Heart left ventricle (tissue), 16 donors: Measurements from ENCODE around the gene FAM120B. TPM values are rescaled to one million over a fixed set of nuclear protein-coding genes. Genes with fewer than 3 reads are reported as not detected.
A peak's percentile ranks its signal among the peaks of the same experiment; 100 is the strongest.

ENCODE experiments used
- ATAC-seq, 4 donors: fragments of 200-7000 bp; cut with Tn5 transposase; one replicate each; pipeline ENCODE4 v1.9.1; 2020 to 2022; ENCODE audit warnings: moderate library complexity in 4 of 4, mild to moderate bottlenecking in 3 of 4, moderate number of reproducible peaks in 1 of 4
- DNase-seq, 5 donors: peaks; one replicate each; pipeline ENCODE4 v3.0.0-alpha.2; 2020
- H3K27ac ChIP-seq, 12 donors: fragments of 200-600 bp; sonication (generic) in 4 of 12; one replicate each; pipeline versions ENCODE4 v1.5.0 to v1.8.0; 2016 to 2022; ENCODE audit warnings: mild to moderate bottlenecking in 2 of 12
- H3K27me3 ChIP-seq, 9 donors: fragments of 200-600 bp; sonication (generic) in 2 of 9; one replicate each; pipeline versions ENCODE4 v1.5.1 to v1.8.0; 2016 to 2022; ENCODE audit warnings: mild to moderate bottlenecking in 3 of 9
- H3K36me3 ChIP-seq, 9 donors: fragments of 200-600 bp; sonication (generic) in 2 of 9; one replicate each; pipeline versions ENCODE4 v1.5.0 to v1.8.0; 2018 to 2022; ENCODE audit warnings: mild to moderate bottlenecking in 2 of 9
- H3K4me1 ChIP-seq, 12 donors: fragments of 200-600 bp; sonication (generic) in 4 of 12; one replicate each; pipeline versions ENCODE4 v1.5.0 to v1.8.0; 2016 to 2022; ENCODE audit warnings: mild to moderate bottlenecking in 3 of 12
- H3K4me3 ChIP-seq, 12 donors: fragments of 200-600 bp; sonication (generic) in 4 of 12; one replicate each; pipeline versions ENCODE4 v1.5.0 to v1.8.0; 2017 to 2022; ENCODE audit warnings: mild to moderate bottlenecking in 9 of 12, moderate library complexity in 4 of 12
- H3K9me3 ChIP-seq, 12 donors: fragments of 200-600 bp; sonication (generic) in 4 of 12; one replicate each; pipeline versions ENCODE4 v1.5.0 to v1.8.0; 2016 to 2022; ENCODE audit warnings: mild to moderate bottlenecking in 1 of 12
- POLR2A ChIP-seq, 2 donors: fragments of 450-650 bp; IDR thresholded peaks; one replicate each; pipeline ENCODE4 v1.6.1; 2017; ENCODE audit warnings: antibody characterized with exemption in 2 of 2, mild to moderate bottlenecking in 2 of 2, moderate library complexity in 2 of 2
- WGBS, 4 donors: extraction: QIAGEN DNeasy Blood & Tissue Kit in 2 of 4; methylation state at CpG; one replicate each; pipeline versions ENCODE4 v1.1.5 to v1.1.7; 2013 to 2018; 5-methylcytosine and 5-hydroxymethylcytosine counted together
- intact Hi-C, 10 donors: fragments of 100-400 bp; cut with DNase I; formaldehyde crosslinking; loops; one replicate each; pipeline versions ENCODE4 v1.11.1 to v1.14.2; 2022
- polyA plus RNA-seq, 2 donors: library from polyadenylated mRNA; stranded (reverse); fragments of 200-250 nt; gene quantifications; one replicate each; pipeline ENCODE4 v1.2.3, GENCODE V29; 2013
- total RNA-seq, 9 donors: library from RNA; depleted of rRNA in 2 of 9; stranded (reverse); fragments of >200 nt in 2 of 9; fragmentation: NEBNext Ultra II Directional in 3 of 9; extraction: Animal tissue kit (Norgen Biotek cat#: 25700) in 3 of 9; gene quantifications; one replicate each; pipeline versions ENCODE4 v1.1.0 to v1.2.4, GENCODE V29; 2016 to 2023
- TF ChIP-seq, protein P1 (sequence below), 12 donors: fragments of 200-600 bp; sonication (generic) in 4 of 12; IDR thresholded peaks; one replicate each; pipeline versions ENCODE4 v1.5.0 to v1.8.0; 2018 to 2022; ENCODE audit warnings: antibody characterized with exemption in 12 of 12, mild to moderate bottlenecking in 5 of 12
- donor health status: ischemic (EF 13 %, LVEDD 7.1; RV severe dilation, severe dysfunction).
- donor health status: healthy with polysubstance abuse.
- donor health status: DM: no; HTN: yes; CAD: no.
- donor health status: DM: no; HTN: no; CAD: no.
- donor health status: ischemic (EF 25% LVEDD 6.9; RV normal size, moderate dysfunction).
- donor health status: ischemic (EF 25% LVEDD 5.7; RV mildly dilated, moderate dysfunction).
- donor health status: healthy.
- donor health status: DM: yes; HTN: yes; CAD: no.
- donor health status: ischemic (EF 35%, LVEDD 5.7; RV mildly dilated, moderate dysfunction).
- donor health status: nonischemic (EF 11% LVEDD 7.7; RV severe dilation, severe dysfunction).
- donor health status: DM: yes; HTN: yes; CAD: no.
- donor health status: PGD.
- donor health status: ischemic (EF 29% LVEDD 5.4; RV normal size, mild dysfunction).
- donor health status: nonischemic (EF 23%, LVEDD 6.1; RV moderate dilation, normal function).

The FAM120B gene
- total and polyA plus RNA-seq, 11 donors: 6.6 to 29.4 (median 18.5) TPM

DNA sequence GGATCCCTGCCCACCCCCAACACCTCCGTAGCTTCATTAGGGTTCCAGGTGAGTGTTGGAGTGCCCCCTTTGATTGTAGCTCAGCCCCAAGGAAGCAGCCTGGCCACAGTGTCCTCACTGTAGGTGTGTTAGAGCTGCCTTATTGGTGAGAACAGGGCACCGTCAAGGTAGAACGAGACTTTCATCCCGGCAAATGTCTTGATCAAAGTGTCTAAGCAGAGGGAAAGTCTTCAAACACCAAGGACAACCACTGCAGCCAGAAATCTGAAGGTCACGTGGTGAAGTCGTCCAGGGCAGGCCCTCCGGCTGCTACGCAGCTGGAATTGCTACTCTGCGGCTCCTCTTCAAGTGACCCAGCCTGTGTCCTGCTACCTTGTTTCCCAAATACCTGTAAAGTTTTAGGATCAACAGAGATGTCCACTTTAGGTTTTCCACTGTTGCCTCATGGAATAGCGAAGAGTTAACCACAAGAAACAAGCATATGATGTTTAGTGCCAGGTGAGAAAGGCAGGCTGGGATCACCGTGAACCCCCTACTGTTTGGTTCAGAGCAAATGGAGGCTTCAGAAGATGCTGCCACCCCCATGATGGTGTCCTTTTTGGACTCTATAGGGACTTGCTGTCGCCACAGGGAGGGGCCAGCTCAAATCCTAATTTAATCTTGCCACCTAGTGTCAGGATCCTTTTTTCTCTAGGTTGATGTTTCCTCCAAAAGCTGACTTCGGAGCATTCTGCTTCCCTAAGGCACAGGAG lies 14.0 kb upstream of the FAM120B start:
- H3K4me1 ChIP-seq: peaks cover 19 to 77% (median 55%) of the 10 kb centered on the region in 12 donors
- WGBS, 4 donors: 12 to 18% (median 15%) methylated on average over 12 to 13 of the region's 13 CpGs
- H3K4me3 ChIP-seq: peak overlapping the region in 7 of 12 donors; percentile 80 to 95 (median 82)
- ATAC-seq (peak in 1 of 4 donors; percentile 28), DNase-seq (no peak)
- no peaks in the 10 kb centered on the region for H3K9me3 ChIP-seq
- intact Hi-C loops: loop anchor here (2.0 to 10.0 kb wide), 15 partner anchors 125 to 462 kb away; no protein-coding TSS in a partner anchor
- H3K27ac ChIP-seq: peak overlapping the region in 2 of 12 donors; percentile 67 to 78
- peaks cover 9 to 94% (median 33%) of the 10 kb centered on the region in 9 donors for H3K27me3 ChIP-seq
- H3K36me3 ChIP-seq: peaks cover 0 to 6% (median 3%) of the 10 kb centered on the region in 9 donors
- no peak for TF ChIP-seq POLR2A (IDR thresholded peaks at IDR 0.05)
- TF ChIP-seq, protein P1, sequence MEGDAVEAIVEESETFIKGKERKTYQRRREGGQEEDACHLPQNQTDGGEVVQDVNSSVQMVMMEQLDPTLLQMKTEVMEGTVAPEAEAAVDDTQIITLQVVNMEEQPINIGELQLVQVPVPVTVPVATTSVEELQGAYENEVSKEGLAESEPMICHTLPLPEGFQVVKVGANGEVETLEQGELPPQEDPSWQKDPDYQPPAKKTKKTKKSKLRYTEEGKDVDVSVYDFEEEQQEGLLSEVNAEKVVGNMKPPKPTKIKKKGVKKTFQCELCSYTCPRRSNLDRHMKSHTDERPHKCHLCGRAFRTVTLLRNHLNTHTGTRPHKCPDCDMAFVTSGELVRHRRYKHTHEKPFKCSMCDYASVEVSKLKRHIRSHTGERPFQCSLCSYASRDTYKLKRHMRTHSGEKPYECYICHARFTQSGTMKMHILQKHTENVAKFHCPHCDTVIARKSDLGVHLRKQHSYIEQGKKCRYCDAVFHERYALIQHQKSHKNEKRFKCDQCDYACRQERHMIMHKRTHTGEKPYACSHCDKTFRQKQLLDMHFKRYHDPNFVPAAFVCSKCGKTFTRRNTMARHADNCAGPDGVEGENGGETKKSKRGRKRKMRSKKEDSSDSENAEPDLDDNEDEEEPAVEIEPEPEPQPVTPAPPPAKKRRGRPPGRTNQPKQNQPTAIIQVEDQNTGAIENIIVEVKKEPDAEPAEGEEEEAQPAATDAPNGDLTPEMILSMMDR (IDR thresholded peaks at IDR 0.05): peak in 10 of 12 donors; percentile 12 to 50 (median 32)

DNA sequence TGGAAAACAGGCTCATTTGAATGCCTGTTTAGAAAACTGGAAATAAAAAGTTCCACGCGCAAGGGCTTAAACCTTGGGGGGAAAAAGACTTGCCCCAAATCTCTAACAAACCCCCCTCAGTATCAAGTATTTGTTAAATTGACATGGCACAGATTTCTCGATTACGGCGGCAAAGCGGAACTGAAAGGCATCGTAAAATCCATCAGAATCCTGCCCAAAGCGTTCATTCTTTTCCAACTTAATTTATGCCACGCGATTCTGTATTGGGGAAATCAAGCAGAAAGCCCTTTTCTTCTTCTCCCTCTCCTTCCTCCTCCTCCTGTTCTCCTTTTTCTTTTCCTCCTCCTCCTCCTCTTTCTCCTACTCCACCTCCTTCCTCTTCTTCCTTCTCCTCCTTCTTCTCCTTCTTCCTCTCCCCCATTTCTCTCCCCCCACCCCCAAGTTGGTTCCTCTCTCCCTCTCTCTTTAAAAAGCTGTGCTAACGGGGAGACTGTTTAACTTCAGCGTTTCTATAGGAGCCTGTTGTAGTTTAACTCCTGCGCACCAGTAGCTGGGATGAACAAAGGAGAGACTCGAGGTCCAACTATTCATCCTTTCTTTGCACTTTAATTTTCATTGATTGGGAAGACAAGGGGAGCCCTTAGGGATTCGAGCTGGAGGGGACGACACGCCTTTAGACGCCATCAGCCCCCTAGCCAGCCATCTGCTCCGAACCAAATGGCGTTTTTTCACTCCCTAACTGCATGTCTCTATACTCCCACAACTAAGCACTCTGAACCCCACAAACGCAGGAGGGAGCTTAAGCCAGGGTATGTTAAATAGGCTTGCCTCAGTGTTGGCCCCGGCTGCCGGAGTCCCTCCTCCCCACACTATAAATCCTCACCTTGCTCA lies 13.0 kb upstream of the FAM120B start:
- TF ChIP-seq POLR2A (IDR thresholded peaks at IDR 0.05): no peak
- TF ChIP-seq, protein P1 (IDR thresholded peaks at IDR 0.05): no peak
- Histone ChIP-seq H3K27me3 (peaks cover 9 to 93% (median 33%) of the 10 kb centered on the region in 9 donors), H3K4me3 (peak overlapping the region in 5 of 12 donors; percentile 6 to 89 (median 23)), H3K4me1 (peaks cover 12 to 69% (median 45%) of the 10 kb centered on the region in 12 donors), H3K27ac (no peak overlapping the region), H3K9me3 (no peaks in the 10 kb centered on the region), H3K36me3 (no peaks in the 10 kb centered on the region)
- intact Hi-C loops: loop anchor here (2.0 to 10.0 kb wide), 15 partner anchors 126 to 463 kb away; no protein-coding TSS in a partner anchor
- WGBS, 4 donors: 25 to 37% (median 33%) methylated on average over 23 of the region's 23 CpGs
- ATAC-seq (no peak), DNase-seq (no peak)

DNA sequence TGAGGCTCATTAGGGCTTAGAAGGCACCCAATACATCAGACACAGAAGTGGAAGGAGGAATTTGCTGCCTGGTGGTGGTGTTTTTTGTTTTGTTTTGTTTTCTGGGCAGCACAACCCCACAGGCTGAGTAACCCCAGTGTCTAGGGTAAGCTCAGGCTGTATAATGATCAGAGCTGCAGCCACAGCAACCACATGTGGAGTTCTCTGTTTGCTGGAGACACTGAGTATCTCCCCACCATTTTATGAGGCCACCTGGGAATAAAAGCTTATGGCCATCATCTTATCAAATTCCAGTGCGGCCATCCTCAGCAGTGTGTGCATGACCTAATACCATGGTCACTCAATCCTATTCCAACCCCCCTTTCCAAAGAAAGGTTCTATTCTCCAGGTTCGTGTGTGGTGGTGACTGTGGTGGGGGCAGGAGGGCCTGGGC lies 12.2 kb upstream of the FAM120B start:
- no peak for ATAC-seq
- Histone ChIP-seq H3K27me3 (peaks cover 9 to 89% (median 33%) of the 10 kb centered on the region in 9 donors), H3K4me3 (no peak overlapping the region), H3K36me3 (no peaks in the 10 kb centered on the region), H3K9me3 (no peaks in the 10 kb centered on the region), H3K4me1 (peaks cover 11 to 61% (median 39%) of the 10 kb centered on the region in 12 donors), H3K27ac (no peak overlapping the region)
- no peak for DNase-seq
- no peak for TF ChIP-seq POLR2A (IDR thresholded peaks at IDR 0.05)
- TF ChIP-seq, protein P1 (IDR thresholded peaks at IDR 0.05): no peak
- intact Hi-C loops: loop anchor here (2.0 to 10.0 kb wide), 13 partner anchors 127 to 462 kb away; no protein-coding TSS in a partner anchor
- WGBS, 4 donors: 36 to 52% (median 50%) methylated on average over 2 of the region's 2 CpGs
